ENCODE results near the gene TAOK3. TPM values are rescaled to one million over a fixed set of nuclear protein-coding genes. Genes with fewer than 3 reads are reported as not detected.

Gene TAOK3
- total RNA-seq, 2 donors from 2014 or later, result 106 to 107 TPM

DNA sequence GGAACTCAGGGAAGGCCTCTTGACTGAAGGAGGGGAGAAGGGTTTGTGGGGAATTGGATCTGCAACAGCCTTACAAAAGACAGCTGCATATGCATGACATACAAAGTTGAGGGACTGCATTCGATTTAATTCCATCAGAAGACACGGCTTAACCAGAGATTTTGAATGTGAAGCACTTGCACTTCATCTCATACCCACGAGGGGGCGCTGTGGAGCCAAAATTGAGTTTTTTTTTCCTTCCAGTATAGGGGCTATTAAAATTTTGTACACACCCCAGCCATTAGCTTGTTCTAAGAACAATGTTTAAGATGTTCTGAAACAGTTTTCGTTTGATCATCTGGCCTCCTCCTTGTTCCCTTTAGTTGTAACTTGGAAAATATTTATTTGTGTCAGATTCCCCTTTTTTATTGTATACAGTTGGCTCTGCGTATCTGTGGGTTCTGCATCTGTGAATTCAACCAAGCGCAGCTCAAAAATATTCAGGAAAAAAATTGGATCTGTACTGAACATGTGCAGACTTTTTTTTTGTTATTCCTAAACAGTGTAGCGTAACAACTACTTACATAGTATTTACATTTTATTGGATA lies 5.3 kb upstream of the TAOK3 start:
- Mint-ChIP-seq H3K27ac (peak overlapping the region; percentile 36 to 76), H3K4me3 (peak overlapping the region; percentile 79), H3K9me3 (no peaks in the 10 kb centered on the region), H3K36me3 (no peaks in the 10 kb centered on the region), H3K27me3 (no peaks in the 10 kb centered on the region), H3K4me1 (ENCODE audit: low read depth in 2 of 2) (peaks cover 16 to 37% of the 10 kb centered on the region in 2 donors)
- DNase-seq (ENCODE audit: low spot score), result peak; percentile 74
- no peak for ATAC-seq

- Mint-ChIP-seq H3K27me3 (no peaks in the 10 kb centered on the region), H3K9me3 (no peaks in the 10 kb centered on the region), H3K4me1 (ENCODE audit: low read depth in 2 of 2) (peaks cover 16 to 37% of the 10 kb centered on the region in 2 donors), H3K27ac (peak overlapping the region; percentile 36 to 76), H3K4me3 (peak overlapping the region; percentile 79), H3K36me3 (no peaks in the 10 kb centered on the region)
- DNase-seq (ENCODE audit: low spot score) (no peak), ATAC-seq (no peak)
Observed at GRCh38 chr12:118377021-118377883, 4.5 kb upstream of the TAOK3 start.

DNA sequence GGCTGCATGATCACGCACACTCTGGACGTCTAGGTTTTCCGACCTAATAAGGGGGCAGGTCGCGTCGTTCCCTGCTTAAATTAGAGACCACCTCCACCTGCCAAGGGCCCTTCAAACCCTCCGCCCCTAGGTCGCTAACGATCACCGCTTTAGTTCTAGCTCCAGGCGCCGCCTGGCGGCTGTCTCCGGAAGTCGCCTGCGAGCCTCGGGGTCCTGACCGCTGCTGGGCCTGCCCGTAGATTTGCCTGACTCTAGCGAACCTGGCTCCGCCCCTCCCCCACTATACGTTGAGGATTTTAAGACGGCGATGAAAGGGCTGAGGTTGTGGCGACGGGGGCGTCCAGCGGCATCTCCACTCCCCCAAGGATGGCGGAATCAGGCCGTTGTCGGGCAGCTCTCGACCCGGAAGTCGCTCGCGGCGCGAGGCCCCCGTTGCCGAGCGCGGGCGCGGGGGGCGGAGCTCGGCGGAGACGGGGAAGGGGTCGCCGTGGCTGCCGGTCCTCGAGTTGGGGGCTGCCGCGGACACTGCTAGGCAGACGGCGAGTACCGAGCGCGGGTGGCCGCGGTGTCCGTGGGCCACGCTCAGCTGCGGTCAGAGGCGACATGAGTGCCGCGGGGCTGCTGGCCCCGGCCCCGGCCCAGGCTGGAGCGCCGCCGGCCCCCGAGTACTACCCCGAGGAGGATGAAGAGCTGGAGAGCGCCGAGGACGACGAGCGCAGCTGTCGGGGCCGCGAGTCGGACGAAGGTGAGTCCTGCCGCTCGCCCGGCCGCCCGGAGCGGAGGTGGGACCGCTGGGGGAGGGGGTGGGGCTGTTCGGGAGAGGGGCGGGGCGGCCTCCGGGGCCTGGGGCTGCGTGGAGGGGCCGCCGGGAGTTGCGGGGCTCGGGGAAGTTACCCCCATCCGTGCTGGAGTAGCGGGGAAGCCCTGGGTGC lies 3.6 kb upstream of the TAOK3 start, which contains the start of gene SUDS3:
Gene SUDS3, plus strand, starts transcription at position 467 of the 932 bp plus-strand sequence. Its CDS starts 137 bp downstream, at position 604.
- H3K9me3 Mint-ChIP-seq, result no peaks in the 10 kb centered on the region
- H3K27me3 Mint-ChIP-seq, result no peaks in the 10 kb centered on the region
- peak; percentile 89 for DNase-seq (ENCODE audit: low spot score)
- ATAC-seq, result peak; percentile 48 to 69
- H3K4me3 Mint-ChIP-seq, result peak within 1 kb of the TSS; percentile 79
- H3K27ac Mint-ChIP-seq, result peak within 1 kb of the TSS; percentile 98 to 99
- H3K36me3 Mint-ChIP-seq, result no peaks in the 10 kb centered on the region
- peaks cover 20 to 37% of the 10 kb centered on the region in 2 donors for H3K4me1 Mint-ChIP-seq (ENCODE audit: low read depth in 2 of 2)

GRCh38 chr12:118375348-118375747 lies 2.6 kb upstream of the TAOK3 start:
- Mint-ChIP-seq H3K4me3 (peak overlapping the region; percentile 79), H3K27ac (peak overlapping the region; percentile 98 to 99), H3K9me3 (no peaks in the 10 kb centered on the region), H3K4me1 (ENCODE audit: low read depth in 2 of 2) (peaks cover 25 to 46% of the 10 kb centered on the region in 2 donors), H3K36me3 (no peaks in the 10 kb centered on the region), H3K27me3 (no peaks in the 10 kb centered on the region)
- no peak for ATAC-seq
- no peak for DNase-seq (ENCODE audit: low spot score)

GRCh38 chr12:118374909-118375308 lies 2.2 kb upstream of the TAOK3 start:
- Mint-ChIP-seq H3K36me3 (no peaks in the 10 kb centered on the region), H3K4me3 (peak overlapping the region; percentile 79), H3K9me3 (no peaks in the 10 kb centered on the region), H3K27me3 (no peaks in the 10 kb centered on the region), H3K27ac (peak overlapping the region; percentile 85 to 92), H3K4me1 (ENCODE audit: low read depth in 2 of 2) (peaks cover 25 to 49% of the 10 kb centered on the region in 2 donors)
- ATAC-seq (no peak), DNase-seq (ENCODE audit: low spot score) (no peak)

- H3K27ac Mint-ChIP-seq, result peak overlapping the region; percentile 85 to 92
- ATAC-seq (no peak), DNase-seq (ENCODE audit: low spot score) (no peak)
- peak overlapping the region; percentile 79 for H3K4me3 Mint-ChIP-seq
- peaks cover 25 to 49% of the 10 kb centered on the region in 2 donors for H3K4me1 Mint-ChIP-seq (ENCODE audit: low read depth in 2 of 2)
- H3K9me3 Mint-ChIP-seq, result no peaks in the 10 kb centered on the region
- H3K27me3 Mint-ChIP-seq, result no peaks in the 10 kb centered on the region
- H3K36me3 Mint-ChIP-seq, result no peaks in the 10 kb centered on the region
Observed at GRCh38 chr12:118374126-118374725, 1.5 kb upstream of the TAOK3 start.

DNA sequence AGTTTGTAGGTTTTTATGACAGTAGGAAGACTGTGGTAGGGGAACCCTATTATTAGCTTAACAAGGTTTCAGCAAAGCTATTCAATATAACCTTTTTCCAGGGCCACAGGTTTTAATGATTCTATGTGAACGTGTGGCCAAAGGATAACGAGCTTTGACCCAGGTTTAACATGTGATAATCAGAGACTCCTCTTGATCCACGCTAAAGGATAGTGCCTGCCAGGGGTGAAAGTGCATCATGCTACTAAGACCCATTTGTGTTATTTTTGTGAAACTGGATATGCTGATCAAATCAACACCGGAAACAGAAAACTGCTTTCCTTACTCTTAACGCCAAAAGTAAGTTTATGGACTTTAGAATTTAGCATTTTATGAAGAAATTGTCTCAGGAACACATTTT lies 909 bp upstream of the TAOK3 start:
- no peaks in the 10 kb centered on the region for H3K9me3 Mint-ChIP-seq
- ATAC-seq, result no peak
- H3K27ac Mint-ChIP-seq, result peak overlapping the region; percentile 85 to 92
- peak overlapping the region; percentile 97 for H3K4me3 Mint-ChIP-seq
- no peaks in the 10 kb centered on the region for H3K36me3 Mint-ChIP-seq
- peaks cover 25 to 49% of the 10 kb centered on the region in 2 donors for H3K4me1 Mint-ChIP-seq (ENCODE audit: low read depth in 2 of 2)
- H3K27me3 Mint-ChIP-seq, result no peaks in the 10 kb centered on the region
- no peak for DNase-seq (ENCODE audit: low spot score)

- H3K4me3 Mint-ChIP-seq, result peak overlapping the region; percentile 97
- no peaks in the 10 kb centered on the region for H3K36me3 Mint-ChIP-seq
- no peaks in the 10 kb centered on the region for H3K9me3 Mint-ChIP-seq
- no peaks in the 10 kb centered on the region for H3K27me3 Mint-ChIP-seq
- DNase-seq (ENCODE audit: low spot score) (peak; percentile 66), ATAC-seq (no peak)
- H3K4me1 Mint-ChIP-seq (ENCODE audit: low read depth in 2 of 2), result peaks cover 14 to 38% of the 10 kb centered on the region in 2 donors
- H3K27ac Mint-ChIP-seq, result peak overlapping the region; percentile 85 to 92
Observed at GRCh38 chr12:118371321-118372282, 1.1 kb downstream of the TAOK3 start.

GRCh38 chr12:118370601-118371000 lies 2.1 kb downstream of the TAOK3 start:
- Mint-ChIP-seq H3K9me3 (no peaks in the 10 kb centered on the region), H3K27ac (peak overlapping the region; percentile 3 to 33)

DNA sequence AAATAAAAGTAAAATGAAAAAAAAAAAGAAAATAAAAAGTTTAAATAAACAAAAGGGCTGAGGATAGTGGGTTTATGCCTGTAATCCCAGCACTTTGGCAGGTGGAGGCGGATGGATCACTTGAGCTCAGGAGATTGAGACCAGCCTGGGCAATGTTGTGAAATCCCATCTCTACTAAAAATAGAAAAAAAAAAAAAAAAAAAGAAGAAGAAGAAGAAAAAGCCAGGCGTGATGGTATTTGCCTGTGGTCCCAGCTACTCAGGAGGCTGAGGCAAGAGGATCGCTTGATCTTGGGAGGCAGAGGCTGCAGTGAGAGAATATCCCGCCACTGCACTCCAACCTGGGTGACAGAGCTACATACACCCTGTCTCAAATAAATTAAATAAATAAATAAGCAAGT lies 3.9 kb downstream of the TAOK3 start:
- no peak overlapping the region for H3K27ac Mint-ChIP-seq
- peaks cover 18 to 31% of the 10 kb centered on the region in 2 donors for H3K4me1 Mint-ChIP-seq (ENCODE audit: low read depth in 2 of 2)
- H3K4me3 Mint-ChIP-seq, result no peak overlapping the region
- ATAC-seq, result no peak
- H3K9me3 Mint-ChIP-seq, result no peaks in the 10 kb centered on the region
- H3K36me3 Mint-ChIP-seq, result no peaks in the 10 kb centered on the region
- no peak for DNase-seq (ENCODE audit: low spot score)
- H3K27me3 Mint-ChIP-seq, result no peaks in the 10 kb centered on the region

More at GRCh38 chr12:118370601-118371000, 2.1 kb downstream of the TAOK3 start:
- peaks cover 9 to 32% of the 10 kb centered on the region in 2 donors for H3K4me1 Mint-ChIP-seq (ENCODE audit: low read depth in 2 of 2)
- no peaks in the 10 kb centered on the region for H3K27me3 Mint-ChIP-seq
- no peak for DNase-seq (ENCODE audit: low spot score)
- ATAC-seq, result no peak
- H3K4me3 Mint-ChIP-seq, result peak overlapping the region; percentile 97
- no peaks in the 10 kb centered on the region for H3K36me3 Mint-ChIP-seq

- peaks cover 28 to 41% of the 10 kb centered on the region in 2 donors for H3K4me1 Mint-ChIP-seq (ENCODE audit: low read depth in 2 of 2)
- no peaks in the 10 kb centered on the region for H3K9me3 Mint-ChIP-seq
- H3K27ac Mint-ChIP-seq, result no peak overlapping the region
- H3K27me3 Mint-ChIP-seq, result no peaks in the 10 kb centered on the region
- DNase-seq (ENCODE audit: low spot score) (no peak), ATAC-seq (no peak)
- H3K4me3 Mint-ChIP-seq, result no peak overlapping the region
- no peaks in the 10 kb centered on the region for H3K36me3 Mint-ChIP-seq
Observed at GRCh38 chr12:118361889-118362288, 10.8 kb downstream of the TAOK3 start.

DNA sequence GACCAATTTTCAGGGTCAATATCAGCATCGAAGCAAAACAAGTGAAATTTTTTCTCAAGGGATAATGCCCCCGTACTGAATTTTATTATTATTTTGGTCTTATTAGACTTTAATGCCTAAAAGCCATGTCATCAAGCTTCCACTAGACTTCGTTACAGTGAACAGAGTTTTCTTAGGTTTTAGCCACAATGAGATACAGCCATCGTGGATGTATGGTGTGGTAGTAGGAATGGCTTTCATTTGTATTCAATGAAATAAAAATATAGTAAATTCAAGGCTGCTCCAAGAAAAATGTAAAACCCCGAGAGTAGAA lies 11.7 kb downstream of the TAOK3 start:
- H3K27ac Mint-ChIP-seq, result no peak overlapping the region
- peaks cover 32 to 44% of the 10 kb centered on the region in 2 donors for H3K4me1 Mint-ChIP-seq (ENCODE audit: low read depth in 2 of 2)
- H3K36me3 Mint-ChIP-seq, result no peaks in the 10 kb centered on the region
- ATAC-seq (no peak), DNase-seq (ENCODE audit: low spot score) (no peak)
- H3K4me3 Mint-ChIP-seq, result no peak overlapping the region
- H3K27me3 Mint-ChIP-seq, result no peaks in the 10 kb centered on the region
- no peaks in the 10 kb centered on the region for H3K9me3 Mint-ChIP-seq

All from natural killer cell treated with Interleukin-12 subunit alpha and Interleukin-12 subunit beta and Interleukin-15 and Interleukin-18, amount 100 ng/mL, for 72 hours (primary cell).